Erythroblast (primary cell): ENCODE results near the gene REV3L.

Experiments
- GATA1 ChIP-seq: IDR thresholded peaks from 2 replicates; pipeline ENCODE4 v1.6.1; 2011; ENCODE audit warnings: low read depth, mild to moderate bottlenecking, control low read depth, low read length, moderate library complexity
- POLR2A ChIP-seq: IDR thresholded peaks from 2 replicates; pipeline ENCODE4 v1.6.1; 2011; ENCODE audit warnings: mild to moderate bottlenecking, low read length

GRCh38 chr6:111503194-111503593 is 20.2 kb upstream of the REV3L start:
- no peak for TF ChIP-seq POLR2A
- no peak for TF ChIP-seq GATA1
